HFF-Myc (cell line): ENCODE measurements around the gene PSD2.

Experiments
- DNase-seq: peaks from one replicate; pipeline ENCODE4 v3.0.0-alpha.2; 2011; ENCODE audit warnings: low read depth; ENCODE audit errors: extremely low read depth
- H3K4me3 ChIP-seq: replicated peaks from 2 replicates; pipeline ENCODE4 v1.5.1; 2011; ENCODE audit warnings: low read depth, mild to moderate bottlenecking, control low read depth, low read length
- CTCF ChIP-seq: IDR thresholded peaks from 2 replicates; pipeline ENCODE4 v1.5.1; 2012; ENCODE audit warnings: mild to moderate bottlenecking, low read depth, low read length, control low read depth; ENCODE audit errors: missing control alignments

Gene PSD2

GRCh38 chr5:139784488-139784887 is 11.1 kb upstream of the PSD2 start:
- H3K4me3 ChIP-seq = no peak overlapping the region
- no peak for DNase-seq
- no peak for TF ChIP-seq CTCF

- peak overlapping the region; percentile 52; the same call in 1 of the 2 replicates for H3K4me3 ChIP-seq
- DNase-seq = no peak
- TF ChIP-seq CTCF = no peak
Observed at GRCh38 chr5:139787257-139787567, 8.4 kb upstream of the PSD2 start.

- DNase-seq = no peak
- TF ChIP-seq CTCF = peak; percentile 95
- peak overlapping the region; percentile 52 for H3K4me3 ChIP-seq
Observed at GRCh38 chr5:139787568-139788293, 7.9 kb upstream of the PSD2 start.

- H3K4me3 ChIP-seq = peak overlapping the region; percentile 52; the same call in 1 of the 2 replicates
- no peak for DNase-seq
- TF ChIP-seq CTCF = no peak
Observed at GRCh38 chr5:139788294-139788910, 7.2 kb upstream of the PSD2 start.

- no peak for TF ChIP-seq CTCF
- DNase-seq = no peak
- H3K4me3 ChIP-seq = no peak overlapping the region
Observed at GRCh38 chr5:139789116-139789844, 6.3 kb upstream of the PSD2 start.

GRCh38 chr5:139789845-139790189 is 5.8 kb upstream of the PSD2 start:
- H3K4me3 ChIP-seq = no peak overlapping the region
- no peak for DNase-seq
- no peak for TF ChIP-seq CTCF
